Cerebellar nuclear complex (tissue), 1 donor: ENCODE results near the gene BBS9.
"Not testable (repeated sequence)": the region's sequence is repeated elsewhere in the genome, so short reads cannot be mapped to it uniquely, and the experiment has no call there.

Experiments
- DNase-seq, 2 experiments: peaks; one replicate each; lab custom pipeline; 2025; lab: John Stamatoyannopoulos, UW

Gene BBS9

DNA sequence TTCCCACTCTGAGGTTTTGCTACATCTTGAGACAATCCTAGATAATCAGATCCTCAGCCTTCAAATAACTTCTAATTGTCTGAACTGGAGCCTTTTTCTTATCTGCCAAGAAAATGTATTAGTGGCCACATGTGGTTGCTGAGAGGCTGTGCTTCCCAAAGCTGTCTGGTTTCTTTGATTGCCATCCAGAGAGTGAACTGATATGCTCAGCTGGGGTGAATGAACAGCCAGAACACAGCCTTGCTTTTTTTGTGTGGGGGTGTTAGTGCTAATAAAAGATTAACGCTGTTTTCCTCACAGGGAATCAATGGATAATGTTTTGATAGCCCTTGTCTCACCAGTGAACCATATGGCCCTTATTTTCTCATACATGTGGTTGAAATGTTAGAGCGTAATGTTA lies 66.9 kb downstream of the BBS9 start:
- no peak for DNase-seq

- no peak for DNase-seq
Observed at GRCh38 chr7:33200282-33200681, 70.9 kb downstream of the BBS9 start.

GRCh38 chr7:33201821-33202220 lies 72.5 kb downstream of the BBS9 start:
- DNase-seq: no peak

GRCh38 chr7:33210958-33211357 lies 81.6 kb downstream of the BBS9 start:
- no peak for DNase-seq

DNA sequence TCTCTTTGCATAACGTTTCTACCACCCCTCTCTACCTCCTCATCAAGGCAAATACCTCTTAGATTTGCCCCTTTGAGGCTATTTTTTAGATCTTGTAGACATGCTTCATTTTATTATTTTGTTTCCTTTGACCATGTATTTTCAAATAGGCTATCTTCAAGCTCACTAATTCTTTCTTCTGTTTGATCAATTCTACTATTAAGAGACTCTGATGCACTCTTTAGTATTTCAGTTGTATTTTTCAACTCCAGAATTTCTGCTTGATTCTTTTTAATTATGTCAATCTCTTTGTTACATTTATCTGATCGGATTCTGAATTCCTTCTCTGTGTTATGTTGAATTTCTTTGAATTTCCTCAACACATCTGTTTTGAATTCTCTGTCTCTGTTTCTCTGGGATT lies 82.8 kb downstream of the BBS9 start:
- no peak for DNase-seq

DNA sequence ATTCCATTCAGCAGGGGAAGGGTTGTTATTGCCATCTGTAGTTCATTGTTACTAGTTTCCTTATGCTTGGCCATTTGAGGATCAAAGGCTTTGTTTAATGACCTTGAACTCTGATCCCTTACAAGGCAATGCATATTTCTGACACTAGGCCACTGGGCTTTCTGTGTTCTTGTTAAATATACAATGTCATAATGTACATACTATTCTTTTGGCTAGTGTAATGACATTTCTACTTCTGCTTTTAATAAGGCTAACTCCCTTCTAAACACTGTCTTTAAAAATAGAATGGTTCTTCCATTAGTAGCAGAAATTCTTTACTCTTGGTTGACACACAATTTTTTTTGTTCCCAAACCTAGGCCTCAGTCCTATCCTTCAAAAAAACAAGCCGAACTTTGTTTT lies 86.6 kb downstream of the BBS9 start:
- no peak for DNase-seq

- DNase-seq: no peak
Observed at GRCh38 chr7:33217595-33217994, 88.2 kb downstream of the BBS9 start.

- not testable (repeated sequence) for DNase-seq
Observed at GRCh38 chr7:33218841-33219535, 89.6 kb downstream of the BBS9 start.

DNA sequence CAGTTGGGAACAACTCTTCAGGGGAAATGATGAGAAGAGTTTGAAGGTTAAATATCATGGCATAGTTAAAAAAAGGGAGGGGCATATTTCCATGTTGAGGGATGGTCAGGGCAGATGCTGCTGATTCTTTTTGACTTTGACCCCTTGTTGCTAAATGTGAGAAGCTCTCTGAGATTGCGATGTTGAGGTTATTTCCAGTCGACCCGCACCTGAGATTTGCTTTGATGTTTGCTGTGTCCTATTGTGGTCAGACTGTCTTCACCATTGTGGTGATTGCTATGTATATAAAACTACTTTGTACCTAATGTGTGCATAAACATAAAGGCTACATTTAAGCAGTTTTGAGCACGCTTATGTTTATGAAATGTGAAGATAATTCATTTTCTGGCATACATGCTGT lies 90.9 kb downstream of the BBS9 start:
- no peak for DNase-seq

DNA sequence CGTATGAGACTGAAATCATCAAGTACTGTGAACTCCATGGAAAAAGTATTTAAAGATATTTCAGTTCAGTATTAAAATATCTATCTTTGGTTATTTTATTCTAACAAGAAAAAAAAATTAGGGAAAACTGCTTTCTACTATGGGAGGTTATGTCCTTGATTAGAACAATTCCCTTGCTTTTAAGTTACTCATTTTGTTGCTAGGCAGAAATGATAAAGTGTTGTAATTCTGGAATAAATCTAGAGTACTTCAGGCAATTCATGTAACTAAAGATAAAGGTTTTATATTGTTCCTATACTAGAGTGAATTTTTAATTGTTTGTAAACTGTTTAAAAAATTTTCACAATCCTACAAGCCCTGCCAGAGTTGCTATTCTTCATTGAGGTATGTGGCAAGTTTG lies 92.0 kb downstream of the BBS9 start:
- no peak for DNase-seq

- DNase-seq: no peak
Observed at GRCh38 chr7:33232632-33233145, 103.3 kb downstream of the BBS9 start.

DNA sequence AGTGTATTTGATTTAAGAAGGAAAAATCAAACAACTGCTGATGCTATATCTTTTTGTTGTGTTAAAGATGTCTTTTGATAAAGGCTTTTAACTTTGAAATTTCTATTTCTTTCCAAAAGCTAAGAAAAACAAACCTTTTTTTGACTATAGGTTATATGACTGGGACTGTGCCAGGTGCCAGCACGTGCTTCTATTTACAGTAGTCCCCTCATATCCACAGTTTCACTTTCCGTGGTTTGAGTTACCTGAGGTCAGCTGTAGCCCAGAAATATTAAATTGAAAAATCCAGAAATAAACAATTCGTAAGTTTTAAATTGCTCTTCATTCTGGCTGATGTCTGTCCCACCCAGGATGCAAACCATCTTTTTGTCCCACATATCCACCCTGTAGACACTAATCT lies 104.3 kb downstream of the BBS9 start:
- no peak for DNase-seq

DNA sequence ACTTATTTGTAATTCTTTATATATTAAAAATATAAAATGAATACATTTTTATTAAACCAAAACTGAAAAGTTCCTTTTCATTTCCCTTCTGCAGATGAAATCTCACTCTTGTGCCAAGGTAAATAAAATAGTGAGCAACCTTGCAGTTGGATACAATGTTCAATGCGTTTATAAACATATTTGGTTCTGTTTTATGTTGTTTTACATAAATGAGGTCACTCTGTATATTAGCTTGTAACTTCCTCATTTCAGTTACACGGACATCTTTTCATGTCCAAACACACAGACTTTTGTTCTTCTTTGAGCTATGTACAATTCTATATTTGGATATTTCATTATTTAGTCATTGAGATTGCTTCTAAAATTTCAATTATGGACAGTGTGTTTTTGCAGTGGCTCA lies 107.7 kb downstream of the BBS9 start:
- no peak for DNase-seq

DNA sequence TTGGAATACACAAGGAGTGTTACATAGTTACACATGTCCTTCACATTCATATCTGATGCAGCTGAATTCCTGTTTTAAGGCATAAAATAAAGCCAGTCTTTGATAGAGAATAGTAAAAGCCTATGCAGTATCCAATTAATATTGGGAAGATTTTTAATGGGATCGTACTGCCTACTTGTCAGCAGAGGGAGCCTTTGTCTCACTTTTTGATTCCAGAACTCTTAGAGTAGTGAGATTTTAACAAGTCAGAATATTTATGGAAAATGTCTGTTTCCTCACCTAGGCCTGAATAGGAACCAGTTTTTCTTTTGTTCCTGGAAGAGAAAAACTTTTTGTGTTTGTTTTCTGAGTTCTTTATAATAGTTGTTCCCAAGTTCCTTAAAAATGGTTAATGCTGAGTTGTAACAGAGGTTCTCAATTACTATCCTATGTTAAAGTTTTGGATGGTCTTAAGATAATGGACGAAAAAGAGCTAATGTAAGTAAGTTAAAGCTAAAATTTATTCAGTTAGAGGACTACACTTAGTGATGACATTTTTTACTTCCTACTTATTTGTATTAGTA lies 114.0 kb downstream of the BBS9 start:
- peak in 1 of 2 experiments; percentile 4 for DNase-seq

- DNase-seq: no peak
Observed at GRCh38 chr7:33248671-33249070, 119.3 kb downstream of the BBS9 start.

GRCh38 chr7:33250421-33250871 lies 121.1 kb downstream of the BBS9 start:
- no peak for DNase-seq

DNA sequence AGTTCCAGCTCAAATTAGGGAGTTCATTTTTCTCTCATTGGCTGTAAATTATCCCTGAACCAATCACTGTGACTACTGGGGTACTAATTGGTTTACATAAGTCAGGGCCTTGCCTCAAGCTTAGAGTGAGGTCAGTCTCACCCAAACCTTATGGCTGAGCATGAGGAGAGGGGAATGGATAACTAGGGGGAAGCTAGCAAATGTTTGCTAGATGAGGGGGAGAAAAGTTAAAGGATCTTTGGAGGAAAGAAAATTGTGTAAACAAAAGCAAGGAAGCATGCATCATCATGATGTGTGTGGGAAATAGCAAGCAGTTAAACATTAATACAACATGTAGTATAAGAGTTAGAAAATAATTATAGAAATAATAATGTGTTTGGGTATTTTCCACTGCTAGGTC lies 121.9 kb downstream of the BBS9 start:
- no peak for DNase-seq

DNA sequence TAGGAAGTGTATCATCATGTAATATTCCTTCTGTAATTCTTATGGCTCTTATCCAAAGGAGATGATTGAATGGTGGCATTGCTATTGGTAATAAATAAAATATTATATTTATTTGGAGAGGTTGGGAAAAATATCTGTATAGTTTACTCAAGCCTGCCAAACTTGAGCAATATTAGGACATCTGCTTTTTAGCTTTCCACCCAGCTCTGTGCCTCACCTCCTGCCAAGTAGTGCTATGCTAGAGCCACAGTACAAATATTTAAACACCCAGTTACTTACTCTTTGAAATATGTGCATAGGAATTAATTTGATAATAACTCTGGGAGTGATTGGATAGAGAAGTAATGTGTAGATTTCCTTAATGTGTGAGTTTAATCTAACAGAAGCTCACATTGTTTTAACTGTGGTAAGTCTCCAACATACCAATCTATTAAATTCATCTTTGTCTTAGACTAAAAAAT lies 129.2 kb downstream of the BBS9 start:
- DNase-seq: no peak

DNA sequence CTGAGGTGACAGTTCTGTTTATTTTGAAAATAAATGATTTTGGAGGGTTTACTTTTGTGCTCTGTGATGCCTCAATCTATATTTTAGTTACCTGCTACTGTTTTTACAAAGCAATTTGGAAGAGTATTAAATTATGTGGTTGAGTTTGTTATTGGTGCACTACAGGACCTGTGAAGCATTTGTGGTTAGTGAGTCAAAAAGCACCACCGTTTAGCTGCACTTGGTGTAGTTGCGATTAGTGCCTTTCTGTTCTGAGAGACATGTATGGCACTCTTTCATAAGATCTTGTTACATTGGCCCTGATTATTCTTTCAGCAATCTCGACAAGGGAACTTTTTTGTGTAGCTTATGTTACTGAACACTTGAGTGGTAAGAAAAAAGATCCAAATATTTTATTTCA lies 132.2 kb downstream of the BBS9 start:
- DNase-seq: no peak

- no peak for DNase-seq
Observed at GRCh38 chr7:33262476-33262875, 133.1 kb downstream of the BBS9 start.

DNA sequence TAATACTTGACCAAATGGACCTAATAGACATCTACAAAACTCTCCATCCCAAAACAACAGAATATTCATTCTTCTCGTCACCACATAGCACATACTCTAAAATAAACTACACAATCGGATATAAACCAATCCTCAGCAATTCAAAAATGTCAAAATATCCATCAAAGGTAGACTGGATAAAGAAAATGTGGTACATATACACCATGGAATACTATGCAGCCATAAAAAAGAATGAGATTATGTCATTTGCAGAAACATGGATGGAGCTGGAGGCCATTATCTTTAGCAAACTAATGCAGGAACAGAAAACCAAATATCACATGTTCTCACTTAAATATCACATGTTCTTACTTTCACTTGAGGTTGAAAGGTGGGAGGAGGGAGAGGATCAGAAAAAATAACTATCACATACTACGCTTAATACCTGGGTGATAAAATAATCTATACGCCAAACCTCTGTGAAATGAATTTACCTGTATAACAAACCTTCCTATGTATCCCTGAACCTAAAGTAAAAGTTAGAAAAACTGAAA lies 142.5 kb downstream of the BBS9 start:
- not testable (repeated sequence) for DNase-seq

DNA sequence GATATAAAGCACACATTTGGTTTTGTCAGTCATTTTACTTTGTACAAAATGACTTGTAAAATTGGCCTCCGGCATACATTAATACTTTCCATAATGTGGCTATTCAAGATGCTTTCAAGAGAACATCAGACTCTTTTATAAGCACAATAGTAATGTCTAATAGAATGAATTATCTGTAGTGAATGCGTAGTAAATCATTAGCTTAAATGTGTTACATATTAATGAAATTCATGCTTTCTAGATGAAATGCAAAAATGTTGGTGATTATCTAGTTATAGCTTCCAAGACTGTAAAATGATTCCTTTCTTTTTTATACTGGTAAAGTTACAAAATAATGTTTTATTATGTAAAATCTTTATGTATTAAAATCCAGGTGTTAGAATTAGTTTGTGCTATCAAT lies 144.0 kb downstream of the BBS9 start:
- no peak for DNase-seq

DNA sequence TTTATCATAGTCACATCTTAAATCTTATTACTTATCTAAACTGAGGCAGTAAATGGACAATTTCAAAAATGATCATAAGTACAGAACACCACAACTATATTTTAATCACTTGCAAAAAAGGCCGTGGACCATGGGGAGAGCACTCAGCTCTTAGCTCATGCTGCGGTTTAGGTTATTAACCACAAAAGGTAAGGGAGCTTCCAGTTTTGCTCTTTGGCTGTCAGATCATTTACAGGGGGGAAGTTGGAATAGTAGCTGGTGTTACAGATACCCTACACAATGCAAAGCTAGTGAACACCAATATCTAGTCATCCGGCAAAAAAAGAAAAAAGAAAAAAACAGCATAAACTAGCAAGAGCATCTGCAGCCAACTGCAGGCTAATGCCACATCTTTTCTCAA lies 147.0 kb downstream of the BBS9 start:
- DNase-seq: no peak
